ENCODE measurements around the gene ATP6V1E1. TPM values are rescaled to one million over a fixed set of nuclear protein-coding genes. Genes with fewer than 3 reads are reported as not detected.

Gene ATP6V1E1
- total RNA-seq, 1 experiment from 2014 or later, result 88.1 TPM

DNA sequence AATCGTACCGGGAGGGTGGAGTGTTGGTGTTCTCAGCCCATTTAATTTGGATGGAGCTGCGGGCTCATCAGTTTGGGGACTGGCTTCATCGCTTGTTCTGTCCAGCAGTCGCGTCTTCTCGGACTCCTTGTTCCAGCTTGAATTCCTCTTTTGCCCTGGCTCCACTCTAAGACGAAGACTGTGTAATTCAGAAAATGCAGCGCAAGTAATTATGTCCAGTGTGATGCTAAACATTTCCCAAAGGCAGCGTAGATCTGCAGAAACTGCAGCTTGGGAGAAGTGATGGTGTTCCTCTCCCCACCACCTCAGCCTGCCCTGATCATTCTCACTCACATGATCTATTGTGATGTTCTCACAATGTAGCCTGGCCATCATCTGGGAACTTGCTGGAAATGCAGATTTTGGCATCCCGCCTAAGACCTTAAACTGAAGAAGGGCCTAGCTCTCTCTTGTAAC lies 64.6 kb downstream of the ATP6V1E1 start (continued):
- TF ChIP-seq, protein P1, sequence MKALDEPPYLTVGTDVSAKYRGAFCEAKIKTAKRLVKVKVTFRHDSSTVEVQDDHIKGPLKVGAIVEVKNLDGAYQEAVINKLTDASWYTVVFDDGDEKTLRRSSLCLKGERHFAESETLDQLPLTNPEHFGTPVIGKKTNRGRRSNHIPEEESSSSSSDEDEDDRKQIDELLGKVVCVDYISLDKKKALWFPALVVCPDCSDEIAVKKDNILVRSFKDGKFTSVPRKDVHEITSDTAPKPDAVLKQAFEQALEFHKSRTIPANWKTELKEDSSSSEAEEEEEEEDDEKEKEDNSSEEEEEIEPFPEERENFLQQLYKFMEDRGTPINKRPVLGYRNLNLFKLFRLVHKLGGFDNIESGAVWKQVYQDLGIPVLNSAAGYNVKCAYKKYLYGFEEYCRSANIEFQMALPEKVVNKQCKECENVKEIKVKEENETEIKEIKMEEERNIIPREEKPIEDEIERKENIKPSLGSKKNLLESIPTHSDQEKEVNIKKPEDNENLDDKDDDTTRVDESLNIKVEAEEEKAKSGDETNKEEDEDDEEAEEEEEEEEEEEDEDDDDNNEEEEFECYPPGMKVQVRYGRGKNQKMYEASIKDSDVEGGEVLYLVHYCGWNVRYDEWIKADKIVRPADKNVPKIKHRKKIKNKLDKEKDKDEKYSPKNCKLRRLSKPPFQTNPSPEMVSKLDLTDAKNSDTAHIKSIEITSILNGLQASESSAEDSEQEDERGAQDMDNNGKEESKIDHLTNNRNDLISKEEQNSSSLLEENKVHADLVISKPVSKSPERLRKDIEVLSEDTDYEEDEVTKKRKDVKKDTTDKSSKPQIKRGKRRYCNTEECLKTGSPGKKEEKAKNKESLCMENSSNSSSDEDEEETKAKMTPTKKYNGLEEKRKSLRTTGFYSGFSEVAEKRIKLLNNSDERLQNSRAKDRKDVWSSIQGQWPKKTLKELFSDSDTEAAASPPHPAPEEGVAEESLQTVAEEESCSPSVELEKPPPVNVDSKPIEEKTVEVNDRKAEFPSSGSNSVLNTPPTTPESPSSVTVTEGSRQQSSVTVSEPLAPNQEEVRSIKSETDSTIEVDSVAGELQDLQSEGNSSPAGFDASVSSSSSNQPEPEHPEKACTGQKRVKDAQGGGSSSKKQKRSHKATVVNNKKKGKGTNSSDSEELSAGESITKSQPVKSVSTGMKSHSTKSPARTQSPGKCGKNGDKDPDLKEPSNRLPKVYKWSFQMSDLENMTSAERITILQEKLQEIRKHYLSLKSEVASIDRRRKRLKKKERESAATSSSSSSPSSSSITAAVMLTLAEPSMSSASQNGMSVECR (CRISPR knock-in tag; IDR thresholded peaks at IDR 0.05; ENCODE audit: borderline replicate concordance), result no peak
- TF ChIP-seq, protein P2, sequence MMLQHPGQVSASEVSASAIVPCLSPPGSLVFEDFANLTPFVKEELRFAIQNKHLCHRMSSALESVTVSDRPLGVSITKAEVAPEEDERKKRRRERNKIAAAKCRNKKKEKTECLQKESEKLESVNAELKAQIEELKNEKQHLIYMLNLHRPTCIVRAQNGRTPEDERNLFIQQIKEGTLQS (CRISPR knock-in tag; conservative IDR thresholded peaks at IDR 0.05), result no peak
- no peak for TF ChIP-seq NFE2L1 (CRISPR knock-in tag; IDR thresholded peaks at IDR 0.05)

DNA sequence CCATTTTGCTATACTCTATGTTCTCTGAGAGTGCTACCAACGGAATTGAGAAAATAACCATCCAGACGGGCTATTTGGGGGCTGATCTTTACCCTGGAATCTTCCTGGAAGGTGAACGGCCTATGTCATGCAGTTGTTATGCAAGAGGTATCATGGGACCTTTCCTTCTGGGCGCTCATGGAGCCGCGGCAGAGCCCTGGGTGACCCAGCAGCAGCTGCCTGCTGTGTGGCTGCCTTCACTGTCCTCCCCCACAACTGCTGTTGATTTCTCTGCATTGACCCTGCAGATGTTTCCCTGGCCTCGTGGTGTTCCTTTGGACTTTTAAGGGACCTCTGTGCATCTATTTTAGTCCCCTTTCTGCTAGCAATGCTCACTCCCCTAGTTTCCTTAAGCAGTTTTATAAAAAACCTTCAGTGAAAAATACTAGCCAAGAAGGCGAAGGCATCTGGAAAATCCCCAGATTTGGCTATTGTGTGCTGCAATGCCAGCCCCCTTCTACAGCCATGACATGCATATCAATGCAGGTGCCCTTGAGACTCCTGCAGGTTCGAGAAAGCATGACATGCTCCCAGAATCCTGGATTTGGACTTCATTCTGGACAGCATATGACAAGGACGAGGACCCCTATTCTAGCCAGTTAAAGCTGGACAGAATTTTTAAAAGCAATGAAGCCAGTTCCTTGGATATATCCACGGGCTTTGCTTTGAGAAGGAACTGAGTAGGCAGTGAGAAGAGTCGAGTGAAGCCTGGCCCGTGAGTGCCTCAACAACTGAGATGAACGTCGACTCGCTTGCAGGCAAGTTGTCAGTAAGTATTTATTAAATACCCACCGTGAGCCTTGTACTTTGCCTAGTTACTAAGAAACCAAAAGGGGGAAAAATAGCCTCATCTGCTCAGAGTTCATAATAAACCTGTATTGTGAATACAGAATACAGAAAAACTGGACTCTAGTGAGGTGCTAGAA lies 65.4 kb downstream of the ATP6V1E1 start, which contains the start of gene SLC25A18:
TSS of gene SLC25A18 (plus strand) at position 593 of the 965 bp plus-strand sequence. CDS start 16,447 bp downstream, outside the sequence.
- peaks cover 22% of the 10 kb centered on the region for H3K4me1 Mint-ChIP-seq
- no peak for DNase-seq (ENCODE audit: low spot score)

More for the DNA sequence above, 65.4 kb downstream of the ATP6V1E1 start, which contains the start of gene SLC25A18:
- Mint-ChIP-seq H3K9me3 (peaks cover 17% of the 10 kb centered on the region), H3K36me3 (peaks cover 28% of the 10 kb centered on the region), H3K27me3 (ENCODE audit: low read depth) (no peaks in the 10 kb centered on the region), H3K27ac (peak within 1 kb of the TSS; percentile 90), H3K4me3 (no peak within 1 kb of the TSS)
- ChIA-PET CTCF (interaction anchor here (0.6 to 1.4 kb wide), 3 partner anchors 25 to 392 kb away, joined by 3 to 4 read pairs (median 3); no protein-coding TSS in a partner anchor), POLR2A (interaction anchor here (0.5 kb wide), 1 partner anchor 35 kb away, joined by 4 read pairs; no protein-coding TSS in a partner anchor)
- peak; percentile 72 for ATAC-seq
- no peak for TF ChIP-seq FOXP1 (CRISPR knock-in tag; IDR thresholded peaks at IDR 0.05; ENCODE audit: borderline replicate concordance)
- TF ChIP-seq, protein P3, sequence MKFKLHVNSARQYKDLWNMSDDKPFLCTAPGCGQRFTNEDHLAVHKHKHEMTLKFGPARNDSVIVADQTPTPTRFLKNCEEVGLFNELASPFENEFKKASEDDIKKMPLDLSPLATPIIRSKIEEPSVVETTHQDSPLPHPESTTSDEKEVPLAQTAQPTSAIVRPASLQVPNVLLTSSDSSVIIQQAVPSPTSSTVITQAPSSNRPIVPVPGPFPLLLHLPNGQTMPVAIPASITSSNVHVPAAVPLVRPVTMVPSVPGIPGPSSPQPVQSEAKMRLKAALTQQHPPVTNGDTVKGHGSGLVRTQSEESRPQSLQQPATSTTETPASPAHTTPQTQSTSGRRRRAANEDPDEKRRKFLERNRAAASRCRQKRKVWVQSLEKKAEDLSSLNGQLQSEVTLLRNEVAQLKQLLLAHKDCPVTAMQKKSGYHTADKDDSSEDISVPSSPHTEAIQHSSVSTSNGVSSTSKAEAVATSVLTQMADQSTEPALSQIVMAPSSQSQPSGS (CRISPR knock-in tag; IDR thresholded peaks at IDR 0.05; ENCODE audit: borderline replicate concordance, low read depth), result no peak
- no peak for TF ChIP-seq CBFB (CRISPR knock-in tag; IDR thresholded peaks at IDR 0.05; ENCODE audit: low read depth)
- TF ChIP-seq GRHL2 (CRISPR knock-in tag; IDR thresholded peaks at IDR 0.05; ENCODE audit: insufficient replicate concordance, severe bottlenecking), result no peak
- no peak for TF ChIP-seq PRRX2 (CRISPR knock-in tag; IDR thresholded peaks at IDR 0.05)
- TF ChIP-seq, protein P4, sequence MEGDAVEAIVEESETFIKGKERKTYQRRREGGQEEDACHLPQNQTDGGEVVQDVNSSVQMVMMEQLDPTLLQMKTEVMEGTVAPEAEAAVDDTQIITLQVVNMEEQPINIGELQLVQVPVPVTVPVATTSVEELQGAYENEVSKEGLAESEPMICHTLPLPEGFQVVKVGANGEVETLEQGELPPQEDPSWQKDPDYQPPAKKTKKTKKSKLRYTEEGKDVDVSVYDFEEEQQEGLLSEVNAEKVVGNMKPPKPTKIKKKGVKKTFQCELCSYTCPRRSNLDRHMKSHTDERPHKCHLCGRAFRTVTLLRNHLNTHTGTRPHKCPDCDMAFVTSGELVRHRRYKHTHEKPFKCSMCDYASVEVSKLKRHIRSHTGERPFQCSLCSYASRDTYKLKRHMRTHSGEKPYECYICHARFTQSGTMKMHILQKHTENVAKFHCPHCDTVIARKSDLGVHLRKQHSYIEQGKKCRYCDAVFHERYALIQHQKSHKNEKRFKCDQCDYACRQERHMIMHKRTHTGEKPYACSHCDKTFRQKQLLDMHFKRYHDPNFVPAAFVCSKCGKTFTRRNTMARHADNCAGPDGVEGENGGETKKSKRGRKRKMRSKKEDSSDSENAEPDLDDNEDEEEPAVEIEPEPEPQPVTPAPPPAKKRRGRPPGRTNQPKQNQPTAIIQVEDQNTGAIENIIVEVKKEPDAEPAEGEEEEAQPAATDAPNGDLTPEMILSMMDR (IDR thresholded peaks at IDR 0.05), result no peak
- no peak for TF ChIP-seq ZNF219 (CRISPR knock-in tag; IDR thresholded peaks at IDR 0.05; ENCODE audit: borderline replicate concordance)
- TF ChIP-seq, protein P5, sequence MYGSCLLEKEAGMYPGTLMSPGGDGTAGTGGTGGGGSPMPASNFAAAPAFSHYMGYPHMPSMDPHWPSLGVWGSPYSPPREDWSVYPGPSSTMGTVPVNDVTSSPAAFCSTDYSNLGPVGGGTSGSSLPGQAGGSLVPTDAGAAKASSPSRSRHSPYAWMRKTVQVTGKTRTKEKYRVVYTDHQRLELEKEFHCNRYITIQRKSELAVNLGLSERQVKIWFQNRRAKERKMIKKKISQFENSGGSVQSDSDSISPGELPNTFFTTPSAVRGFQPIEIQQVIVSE (CRISPR knock-in tag; IDR thresholded peaks at IDR 0.05; ENCODE audit: borderline replicate concordance), result no peak
- TF ChIP-seq, protein P6, sequence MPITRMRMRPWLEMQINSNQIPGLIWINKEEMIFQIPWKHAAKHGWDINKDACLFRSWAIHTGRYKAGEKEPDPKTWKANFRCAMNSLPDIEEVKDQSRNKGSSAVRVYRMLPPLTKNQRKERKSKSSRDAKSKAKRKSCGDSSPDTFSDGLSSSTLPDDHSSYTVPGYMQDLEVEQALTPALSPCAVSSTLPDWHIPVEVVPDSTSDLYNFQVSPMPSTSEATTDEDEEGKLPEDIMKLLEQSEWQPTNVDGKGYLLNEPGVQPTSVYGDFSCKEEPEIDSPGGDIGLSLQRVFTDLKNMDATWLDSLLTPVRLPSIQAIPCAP (CRISPR knock-in tag; IDR thresholded peaks at IDR 0.05), result no peak
- no peak for TF ChIP-seq NR3C1 (CRISPR knock-in tag; conservative IDR thresholded peaks at IDR 0.05; ENCODE audit: low read depth)
- no peak for TF ChIP-seq CREB1 (CRISPR knock-in tag; IDR thresholded peaks at IDR 0.05)
